ENCODE data around the gene BBX.
A peak's percentile ranks its signal among the peaks of the same experiment; 100 is the strongest.

Gene BBX

DNA sequence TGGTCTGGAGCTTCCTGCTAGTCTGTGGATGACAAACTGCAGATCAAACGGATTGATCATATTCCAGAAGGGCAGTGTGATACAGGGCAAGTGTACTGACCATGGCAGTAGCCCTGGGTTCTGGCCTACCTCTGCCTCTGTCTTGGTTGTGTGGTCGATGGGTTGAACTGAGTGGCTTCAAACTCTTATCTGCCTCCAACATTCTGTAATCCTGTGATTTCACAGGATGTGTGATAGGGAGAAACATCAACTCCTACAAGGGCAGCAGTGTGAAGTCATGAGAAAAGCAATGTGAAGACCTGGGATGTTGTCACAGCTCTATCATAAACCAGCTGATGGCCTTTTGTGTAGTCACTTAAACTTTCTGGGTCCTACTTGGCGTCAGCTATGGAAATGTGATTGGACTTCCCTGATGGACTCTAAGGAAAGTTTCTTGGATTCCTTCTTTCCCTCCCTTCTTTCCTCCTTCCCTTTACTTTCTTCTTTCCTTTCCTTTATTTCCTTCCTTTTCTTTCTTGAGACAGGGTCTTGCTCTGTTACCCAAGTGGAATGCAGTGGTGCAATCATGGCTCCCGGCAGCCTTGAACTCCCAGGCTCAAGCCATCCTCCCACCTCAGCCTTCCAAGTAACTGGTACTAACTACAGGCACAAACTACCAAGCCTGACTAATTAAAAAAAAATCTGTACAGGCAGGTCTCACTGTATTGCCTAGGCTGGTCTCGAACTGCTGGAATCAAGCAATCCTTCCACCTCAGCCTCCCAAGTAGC lies 114.8 kb downstream of the BBX start:
- TF ChIP-seq Cebpa-rat (IDR thresholded peaks at IDR 0.05) = no peak
- H3K27me3 ChIP-seq = no peaks in the 10 kb centered on the region
- H4K20me1 ChIP-seq = no peaks in the 10 kb centered on the region; a peak in 2 of 22 replicates

DNA sequence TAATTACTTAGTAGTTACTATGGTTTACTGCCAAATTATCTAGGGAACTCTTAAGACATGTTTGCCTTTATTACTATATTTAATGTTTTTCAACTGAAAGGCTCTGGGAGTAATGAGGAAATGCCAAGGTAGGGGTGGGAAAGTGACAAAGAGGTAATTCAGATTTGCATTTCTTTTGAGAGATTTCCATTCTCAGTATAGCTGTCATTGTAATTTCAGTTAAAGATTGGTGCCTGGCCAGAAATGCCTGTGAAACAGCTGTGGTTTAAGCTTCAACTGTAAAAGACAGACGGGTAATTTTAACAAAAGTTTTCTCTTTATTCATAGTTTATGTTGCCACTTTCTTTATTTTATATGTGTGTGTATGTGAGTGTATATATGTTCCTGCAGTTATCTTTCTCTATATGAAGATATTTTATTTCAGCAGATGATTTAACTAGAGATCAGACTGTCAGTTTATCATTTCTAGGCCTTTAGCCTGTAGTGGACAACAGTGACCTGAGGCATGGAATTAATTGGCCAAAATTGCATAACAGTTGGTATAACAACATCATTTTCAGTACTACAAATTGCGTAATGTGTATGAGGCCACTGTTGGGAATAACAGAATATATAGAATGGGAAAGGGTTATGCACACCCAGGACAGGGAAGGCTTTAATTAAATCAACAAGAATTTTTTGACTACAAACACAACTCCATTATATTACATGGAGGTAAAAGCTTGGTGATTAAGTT lies 119.0 kb downstream of the BBX start:
- peak in 2 of 11 experiments; percentile 20 to 27; a peak in 1 of 22 replicates for TF ChIP-seq Cebpa-rat (IDR thresholded peaks at IDR 0.05)
- H3K4me1 ChIP-seq = peaks cover 6 to 30% (median 19%) of the 10 kb centered on the region in 10 experiments; a peak in 17 of 20 replicates
- no peaks in the 10 kb centered on the region for H3K27me3 ChIP-seq
- peaks cover 0 to 18% (median 4%) of the 10 kb centered on the region in 11 experiments; a peak in 8 of 22 replicates for H3K36me3 ChIP-seq
- H3K9me3 ChIP-seq (replicated peaks in 1 of 11) = no peaks in the 10 kb centered on the region
- peak overlapping the region in 1 of 11 experiments; percentile 22; a peak in 1 of 22 replicates for H3K4me2 ChIP-seq
- no peak overlapping the region for H3K9ac ChIP-seq
- H3K4me3 ChIP-seq = no peak overlapping the region
- H3K27ac ChIP-seq = no peak overlapping the region
- H4K20me1 ChIP-seq = peaks cover 0 to 6% (median 0%) of the 10 kb centered on the region in 11 experiments; a peak in 1 of 22 replicates

More for the DNA sequence above, 114.8 kb downstream of the BBX start:
- Histone ChIP-seq H3K4me1 (peaks cover 20 to 42% (median 31%) of the 10 kb centered on the region in 10 experiments), H3K27ac (peak overlapping the region in 2 of 11 experiments; percentile 6 to 25; a peak in 2 of 22 replicates), H3K36me3 (peaks cover 0 to 16% (median 5%) of the 10 kb centered on the region in 11 experiments; a peak in 7 of 22 replicates), H3K4me2 (peak overlapping the region in 7 of 11 experiments; percentile 3 to 58 (median 34); a peak in 13 of 22 replicates), H3K9ac (no peak overlapping the region), H3K4me3 (no peak overlapping the region), H3K9me3 (replicated peaks in 1 of 11) (peaks cover 0 to 4% (median 0%) of the 10 kb centered on the region in 11 experiments; a peak in 3 of 22 replicates)

- Histone ChIP-seq H4K20me1 (peaks cover 0 to 6% (median 0%) of the 10 kb centered on the region in 11 experiments; a peak in 1 of 22 replicates), H3K9me3 (replicated peaks in 1 of 11) (no peaks in the 10 kb centered on the region), H3K36me3 (peaks cover 4 to 28% (median 7%) of the 10 kb centered on the region in 11 experiments; a peak in 13 of 22 replicates), H3K4me3 (no peak overlapping the region), H3K9ac (no peak overlapping the region), H3K4me2 (peak overlapping the region in 2 of 11 experiments; percentile 3 to 7; a peak in 1 of 22 replicates), H3K4me1 (peaks cover 0 to 20% (median 12%) of the 10 kb centered on the region in 10 experiments; a peak in 12 of 20 replicates), H3K27me3 (no peaks in the 10 kb centered on the region), H3K27ac (no peak overlapping the region)
- TF ChIP-seq Cebpa-rat (IDR thresholded peaks at IDR 0.05) = no peak
Measured at GRCh38 chr3:107643038-107643883, 120.5 kb downstream of the BBX start.

DNA sequence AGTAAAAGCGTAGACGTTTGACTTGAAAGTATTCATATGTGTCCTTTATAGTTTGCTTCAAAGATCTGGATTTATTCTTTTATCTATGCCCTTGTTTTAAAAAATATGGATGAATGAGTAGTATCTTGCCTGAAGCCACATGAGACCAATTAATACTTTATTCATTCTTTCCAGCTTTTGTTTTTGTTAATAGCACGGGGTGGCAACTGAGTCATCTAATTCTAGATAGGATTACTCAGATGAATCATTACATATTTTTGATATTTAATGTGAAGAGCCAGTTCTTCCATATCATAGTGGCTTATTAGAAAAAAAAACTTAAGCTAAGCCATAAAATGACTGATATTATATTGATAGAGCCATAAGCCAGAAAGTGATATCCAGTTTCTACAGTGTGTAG lies 121.9 kb downstream of the BBX start:
- H3K4me3 ChIP-seq = no peak overlapping the region
- H3K27ac ChIP-seq = no peak overlapping the region
- no peak for TF ChIP-seq Cebpa-rat (IDR thresholded peaks at IDR 0.05)
- H3K9me3 ChIP-seq (replicated peaks in 1 of 11) = peaks cover 0 to 10% (median 8%) of the 10 kb centered on the region in 11 experiments; a peak in 10 of 22 replicates
- H3K4me2 ChIP-seq = no peak overlapping the region
- peaks cover 13 to 40% (median 19%) of the 10 kb centered on the region in 11 experiments; a peak in 18 of 22 replicates for H3K36me3 ChIP-seq
- peaks cover 0 to 20% (median 12%) of the 10 kb centered on the region in 10 experiments; a peak in 12 of 20 replicates for H3K4me1 ChIP-seq
- no peaks in the 10 kb centered on the region for H3K27me3 ChIP-seq
- H4K20me1 ChIP-seq = peaks cover 0 to 6% (median 0%) of the 10 kb centered on the region in 11 experiments; a peak in 1 of 22 replicates
- H3K9ac ChIP-seq = no peak overlapping the region

DNA sequence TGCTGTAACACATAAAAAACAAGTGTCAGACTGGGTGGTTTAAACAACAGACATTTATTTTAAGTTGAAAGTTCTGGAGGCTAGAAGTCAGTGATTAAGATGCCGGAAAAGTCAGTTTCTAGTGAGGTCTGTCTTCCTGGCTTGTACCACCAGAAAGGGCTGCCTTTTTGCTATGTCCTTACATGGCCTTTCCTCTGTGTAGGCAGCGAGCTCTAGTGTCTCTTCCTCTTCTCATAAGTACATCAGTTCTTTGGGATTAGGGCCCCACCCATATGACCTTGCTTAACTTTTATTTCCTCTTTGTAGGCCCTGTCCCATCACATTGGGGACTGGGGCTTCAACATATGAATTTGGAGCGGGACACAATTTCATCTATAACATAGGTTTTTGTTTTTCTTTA lies 128.0 kb downstream of the BBX start:
- no peak overlapping the region for H3K4me3 ChIP-seq
- peak overlapping the region in 2 of 11 experiments; percentile 38 to 46; a peak in 5 of 22 replicates for H3K27ac ChIP-seq
- TF ChIP-seq Cebpa-rat (IDR thresholded peaks at IDR 0.05) = no peak
- H3K9me3 ChIP-seq (replicated peaks in 1 of 11) = peaks cover 0 to 16% (median 14%) of the 10 kb centered on the region in 11 experiments; a peak in 13 of 22 replicates
- no peaks in the 10 kb centered on the region for H3K27me3 ChIP-seq
- H3K36me3 ChIP-seq = peaks cover 13 to 41% (median 23%) of the 10 kb centered on the region in 11 experiments; a peak in 18 of 22 replicates
- H4K20me1 ChIP-seq = no peaks in the 10 kb centered on the region
- H3K4me1 ChIP-seq = peaks cover 0 to 19% (median 5%) of the 10 kb centered on the region in 10 experiments; a peak in 7 of 20 replicates
- H3K4me2 ChIP-seq = peak overlapping the region in 7 of 11 experiments; percentile 0 to 49 (median 31); a peak in 10 of 22 replicates
- H3K9ac ChIP-seq = no peak overlapping the region

DNA sequence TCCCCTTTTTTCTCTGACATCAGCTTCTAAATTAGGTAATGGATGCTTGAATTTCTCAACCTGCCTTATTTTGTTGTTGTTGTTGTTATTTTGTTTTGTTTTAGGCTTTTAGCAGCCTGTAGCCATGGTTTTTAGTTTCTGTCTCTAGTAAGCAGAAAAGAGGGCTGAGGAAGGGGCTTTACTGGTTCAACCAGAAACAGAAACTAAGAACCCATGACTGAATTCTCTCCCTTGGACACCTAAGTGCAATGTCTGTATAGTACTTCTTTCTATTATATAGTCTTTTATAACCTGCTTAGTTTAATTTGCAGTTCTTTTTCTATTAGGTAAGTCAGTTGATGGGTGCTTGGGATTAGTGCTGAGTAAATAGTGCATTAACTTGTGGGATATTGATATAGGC lies 129.0 kb downstream of the BBX start:
- Histone ChIP-seq H3K4me3 (no peak overlapping the region), H3K27ac (no peak overlapping the region), H4K20me1 (no peaks in the 10 kb centered on the region), H3K9ac (no peak overlapping the region), H3K27me3 (no peaks in the 10 kb centered on the region), H3K4me1 (peaks cover 0 to 19% (median 5%) of the 10 kb centered on the region in 10 experiments; a peak in 7 of 20 replicates), H3K4me2 (0 out of 22 replicates have a peak overlapping the region, but pooled peaks of 1 of the 11 experiments have one; percentile 11), H3K36me3 (peaks cover 13 to 36% (median 21%) of the 10 kb centered on the region in 11 experiments; a peak in 18 of 22 replicates), H3K9me3 (replicated peaks in 1 of 11) (peaks cover 0 to 16% (median 14%) of the 10 kb centered on the region in 11 experiments; a peak in 13 of 22 replicates)
- TF ChIP-seq Cebpa-rat (IDR thresholded peaks at IDR 0.05) = no peak

GRCh38 chr3:107654218-107654617 lies 131.5 kb downstream of the BBX start:
- H3K4me1 ChIP-seq = peaks cover 0 to 22% (median 5%) of the 10 kb centered on the region in 10 experiments; a peak in 7 of 20 replicates
- H3K27ac ChIP-seq = no peak overlapping the region
- peaks cover 0 to 11% (median 9%) of the 10 kb centered on the region in 11 experiments; a peak in 12 of 22 replicates for H3K9me3 ChIP-seq (replicated peaks in 1 of 11)
- TF ChIP-seq Cebpa-rat (IDR thresholded peaks at IDR 0.05) = no peak
- H3K9ac ChIP-seq = no peak overlapping the region
- H4K20me1 ChIP-seq = no peaks in the 10 kb centered on the region
- no peaks in the 10 kb centered on the region for H3K27me3 ChIP-seq
- H3K36me3 ChIP-seq = peaks cover under 1 to 15% (median 7%) of the 10 kb centered on the region in 11 experiments; a peak in 14 of 22 replicates
- no peak overlapping the region for H3K4me3 ChIP-seq
- no peak overlapping the region for H3K4me2 ChIP-seq

DNA sequence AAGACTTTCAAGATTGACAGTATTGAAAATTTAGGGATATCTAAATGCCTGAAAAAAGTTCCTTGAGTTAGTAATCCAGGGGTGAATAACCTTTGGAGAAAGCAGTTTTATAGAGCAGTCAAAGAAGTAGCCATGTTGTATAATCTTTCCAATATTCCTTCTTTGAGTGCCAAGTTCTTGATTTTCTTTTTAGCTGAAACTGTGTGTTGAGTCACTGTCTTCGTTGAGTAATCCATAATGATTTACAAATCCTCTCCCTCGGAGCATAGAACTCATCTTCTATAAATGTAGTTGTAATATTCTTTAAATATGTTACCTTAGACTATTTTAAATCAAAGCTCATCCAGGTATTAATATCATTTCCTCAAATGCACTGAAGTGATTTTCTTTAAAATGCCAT lies 135.2 kb downstream of the BBX start:
- H3K4me2 ChIP-seq = no peak overlapping the region

More for the DNA sequence above, 135.2 kb downstream of the BBX start:
- Histone ChIP-seq H3K27me3 (no peaks in the 10 kb centered on the region), H3K36me3 (no peaks in the 10 kb centered on the region), H3K9ac (no peak overlapping the region), H3K4me1 (peaks cover 11 to 33% (median 22%) of the 10 kb centered on the region in 10 experiments; a peak in 19 of 20 replicates), H3K9me3 (replicated peaks in 1 of 11) (no peaks in the 10 kb centered on the region), H4K20me1 (no peaks in the 10 kb centered on the region; a peak in 1 of 22 replicates), H3K27ac (no peak overlapping the region), H3K4me3 (no peak overlapping the region)
- TF ChIP-seq Cebpa-rat (IDR thresholded peaks at IDR 0.05) = no peak

Data from BLaER1 treated with 17β-estradiol and CSF1 and Interleukin-3, amounts not matched to agents 10 nM and 100 nM (cell line).